ENCODE measurements around the gene SDK1.

- TF ChIP-seq, protein P1, sequence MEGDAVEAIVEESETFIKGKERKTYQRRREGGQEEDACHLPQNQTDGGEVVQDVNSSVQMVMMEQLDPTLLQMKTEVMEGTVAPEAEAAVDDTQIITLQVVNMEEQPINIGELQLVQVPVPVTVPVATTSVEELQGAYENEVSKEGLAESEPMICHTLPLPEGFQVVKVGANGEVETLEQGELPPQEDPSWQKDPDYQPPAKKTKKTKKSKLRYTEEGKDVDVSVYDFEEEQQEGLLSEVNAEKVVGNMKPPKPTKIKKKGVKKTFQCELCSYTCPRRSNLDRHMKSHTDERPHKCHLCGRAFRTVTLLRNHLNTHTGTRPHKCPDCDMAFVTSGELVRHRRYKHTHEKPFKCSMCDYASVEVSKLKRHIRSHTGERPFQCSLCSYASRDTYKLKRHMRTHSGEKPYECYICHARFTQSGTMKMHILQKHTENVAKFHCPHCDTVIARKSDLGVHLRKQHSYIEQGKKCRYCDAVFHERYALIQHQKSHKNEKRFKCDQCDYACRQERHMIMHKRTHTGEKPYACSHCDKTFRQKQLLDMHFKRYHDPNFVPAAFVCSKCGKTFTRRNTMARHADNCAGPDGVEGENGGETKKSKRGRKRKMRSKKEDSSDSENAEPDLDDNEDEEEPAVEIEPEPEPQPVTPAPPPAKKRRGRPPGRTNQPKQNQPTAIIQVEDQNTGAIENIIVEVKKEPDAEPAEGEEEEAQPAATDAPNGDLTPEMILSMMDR (IDR thresholded peaks at IDR 0.05), result no peak
- TF ChIP-seq POLR2A (IDR thresholded peaks at IDR 0.05), result no peak
- no peak for TF ChIP-seq POLR2AphosphoS5 (IDR thresholded peaks at IDR 0.05)
These were observed 347.2 kb downstream of the SDK1 start for GRCh38 chr7:3648276-3648675.
